Mesenteric fat pad (tissue), 1 donor: ENCODE measurements around the gene GPR152. TPM values are rescaled to one million over a fixed set of nuclear protein-coding genes. Genes with fewer than 3 reads are reported as not detected.
"Not testable (repeated sequence)": the region's sequence is repeated elsewhere in the genome, so short reads cannot be mapped to it uniquely, and the experiment has no call there.

ENCODE experiments used
- DNase-seq: peaks from one replicate; pipeline ENCODE4 v3.0.0-alpha.2; 2020; ENCODE audit warnings: low spot score
- total RNA-seq: library from RNA; stranded (reverse); fragmentation: NEBNext Ultra II Directional; extraction: Animal tissue kit (Norgen Biotek cat#: 25700); gene quantifications from one replicate; pipeline ENCODE4 v1.2.1, GENCODE V29; 2021
- donor health status: DM: yes; HTN: yes; CAD: no.

Gene GPR152
- total RNA-seq, 1 donor from 2014 or later, result not detected

GRCh38 chr11:67429038-67429668 lies 23.4 kb downstream of the GPR152 start:
- DNase-seq, result no peak

GRCh38 chr11:67428052-67429001 lies 24.2 kb downstream of the GPR152 start, which contains the start of gene RPS6KB2:
TSS of gene RPS6KB2 (plus strand) at chr11:67428494. CDS start at chr11:67428546, 52 bp downstream.
- peak; percentile 100 for DNase-seq

GRCh38 chr11:67427364-67427859 lies 25.1 kb downstream of the GPR152 start:
- DNase-seq, result not testable (repeated sequence)

- DNase-seq, result no peak
Observed at GRCh38 chr11:67423891-67424613, 28.5 kb downstream of the GPR152 start.

GRCh38 chr11:67423466-67423865 lies 29.1 kb downstream of the GPR152 start:
- DNase-seq, result no peak

GRCh38 chr11:67422891-67423290 lies 29.6 kb downstream of the GPR152 start:
- DNase-seq, result no peak

GRCh38 chr11:67421430-67422031 lies 31.0 kb downstream of the GPR152 start:
- DNase-seq, result no peak

- DNase-seq, result peak; percentile 99
Observed at GRCh38 chr11:67420646-67421429, 31.7 kb downstream of the GPR152 start.

- DNase-seq, result no peak
Observed at GRCh38 chr11:67420147-67420645, 32.3 kb downstream of the GPR152 start.

- no peak for DNase-seq
Observed at GRCh38 chr11:67419325-67420049, 33.0 kb downstream of the GPR152 start.

- no peak for DNase-seq
Observed at GRCh38 chr11:67418476-67419281, 33.9 kb downstream of the GPR152 start.

GRCh38 chr11:67417425-67417824 lies 35.1 kb downstream of the GPR152 start:
- no peak for DNase-seq

- DNase-seq, result no peak
Observed at GRCh38 chr11:67416416-67417335, 35.9 kb downstream of the GPR152 start.

GRCh38 chr11:67415501-67416304 lies 36.8 kb downstream of the GPR152 start, which contains the start of gene CARNS1:
TSS of gene CARNS1 (plus strand) at chr11:67415678. CDS start at chr11:67416200, 522 bp downstream.
- DNase-seq, result no peak

- no peak for DNase-seq
Observed at GRCh38 chr11:67413266-67413849, 39.2 kb downstream of the GPR152 start.
